Measurements from ENCODE around the gene GRK5. TPM values are rescaled to one million over a fixed set of nuclear protein-coding genes. Genes with fewer than 3 reads are reported as not detected.

Gene GRK5
- total RNA-seq, 5 donors from 2014 or later (not counting 1 experiment from before 2014, with no cell fraction given): 21.7 to 36.8 (median 30.6) TPM

DNA sequence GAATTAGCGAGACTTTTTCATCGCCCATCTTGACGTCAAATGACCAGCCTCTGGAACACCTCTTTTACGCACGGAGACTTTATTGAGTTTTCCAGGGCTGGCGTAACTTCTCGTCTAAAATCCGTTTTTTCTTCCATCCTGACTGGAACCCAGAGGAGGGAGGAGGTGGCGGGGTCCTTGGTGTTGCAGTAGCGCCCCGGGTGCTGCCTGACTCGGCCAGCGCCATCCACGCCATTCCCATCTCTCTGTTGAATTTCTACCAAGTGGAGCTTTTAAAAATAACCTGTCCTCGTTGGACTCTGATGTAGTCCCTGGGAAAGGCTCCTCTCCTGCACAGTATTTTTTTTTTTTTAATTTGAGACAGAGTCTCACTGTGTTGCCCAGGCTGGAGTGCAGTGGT lies 179.3 kb downstream of the GRK5 start:
- Histone ChIP-seq H3K36me3 (ENCODE audit: control insufficient read depth in 2 of 2, extremely low read depth in 1 of 2, insufficient read depth in 1 of 2, low read length in 1 of 2) (peaks cover 4 to 17% of the 10 kb centered on the region in 2 donors), H3K27ac (ENCODE audit: low read length) (no peak overlapping the region), H3K4me3 (ENCODE audit: control insufficient read depth in 1 of 2, extremely low read depth in 1 of 2, low read length in 1 of 2) (no peak overlapping the region), H3K9me3 (no peaks in the 10 kb centered on the region), H3K4me1 (ENCODE audit: control insufficient read depth in 1 of 2, extremely low read depth in 1 of 2, insufficient read depth in 2 of 2, low read length in 2 of 2) (peaks cover 0 to 11% of the 10 kb centered on the region in 2 experiments), H3K27me3 (replicated peaks in 1 of 2; ENCODE audit: control insufficient read depth in 2 of 2, extremely low read depth in 1 of 2, insufficient read depth in 2 of 2, low read length in 1 of 2) (no peaks in the 10 kb centered on the region)
- DNase-seq (no peak), ATAC-seq (replicated peaks in 1 of 4) (no peak)
- CTCF ChIA-PET: no interaction called here
- 98% methylated on average over 10 of the region's 15 CpGs for whole genome bisulfite sequencing (ENCODE audit: insufficient coverage)
- no peaks in the 10 kb centered on the region for H3K27me3 Mint-ChIP-seq
- POLR2A ChIA-PET: no interaction called here
- no peaks in the 10 kb centered on the region for H3K9me3 Mint-ChIP-seq
- no peak overlapping the region for H3K27ac Mint-ChIP-seq
- H3K4me1 Mint-ChIP-seq: peaks cover 11 to 29% (median 13%) of the 10 kb centered on the region in 3 donors
- H3K4me3 Mint-ChIP-seq: no peak overlapping the region
- H3K36me3 Mint-ChIP-seq: peaks cover 58% of the 10 kb centered on the region

DNA sequence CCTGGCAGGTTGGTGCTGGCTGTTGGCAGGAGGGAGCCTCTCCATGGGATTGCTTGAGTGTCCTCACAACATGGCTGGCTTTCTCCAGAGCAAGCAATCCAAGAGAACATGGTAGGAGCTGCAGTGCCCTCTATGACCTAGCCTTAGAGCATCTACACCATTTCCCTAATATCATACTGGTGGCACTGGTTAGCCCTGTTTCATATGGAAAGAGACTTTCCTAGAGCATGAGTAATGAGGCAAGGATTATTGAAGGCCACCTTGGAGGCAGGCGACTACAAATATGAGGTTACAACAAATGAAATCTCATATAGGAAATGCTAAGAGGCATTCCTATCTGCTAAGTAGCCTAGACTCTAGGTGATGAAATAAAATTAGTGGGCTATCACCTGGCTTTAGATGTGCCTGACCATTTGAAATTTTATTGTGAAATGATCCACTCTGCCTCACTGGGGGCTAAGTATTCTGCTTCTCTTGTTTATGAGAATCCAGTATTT lies 181.5 kb downstream of the GRK5 start:
- peaks cover 0 to 7% of the 10 kb centered on the region in 2 experiments for H3K4me1 ChIP-seq (ENCODE audit: control insufficient read depth in 1 of 2, extremely low read depth in 1 of 2, insufficient read depth in 2 of 2, low read length in 2 of 2)
- H3K4me3 ChIP-seq (ENCODE audit: control insufficient read depth in 1 of 2, extremely low read depth in 1 of 2, low read length in 1 of 2): no peak overlapping the region
- 100% methylated on average over 1 of the region's 1 CpG for WGBS (ENCODE audit: insufficient coverage)
- Mint-ChIP-seq H3K27ac (no peak overlapping the region), H3K4me3 (no peak overlapping the region), H3K9me3 (no peaks in the 10 kb centered on the region), H3K36me3 (peaks cover 42% of the 10 kb centered on the region), H3K4me1 (peaks cover 3 to 14% (median 10%) of the 10 kb centered on the region in 3 donors), H3K27me3 (no peaks in the 10 kb centered on the region)
- CTCF ChIA-PET: no interaction called here
- H3K36me3 ChIP-seq (ENCODE audit: control insufficient read depth in 2 of 2, extremely low read depth in 1 of 2, insufficient read depth in 1 of 2, low read length in 1 of 2): peaks cover 4 to 9% of the 10 kb centered on the region in 2 donors
- DNase-seq (no peak), ATAC-seq (replicated peaks in 1 of 4) (no peak)
- no peak overlapping the region for H3K27ac ChIP-seq (ENCODE audit: low read length)
- H3K9me3 ChIP-seq: no peaks in the 10 kb centered on the region
- POLR2A ChIA-PET: no interaction called here
- H3K27me3 ChIP-seq (replicated peaks in 1 of 2; ENCODE audit: control insufficient read depth in 2 of 2, extremely low read depth in 1 of 2, insufficient read depth in 2 of 2, low read length in 1 of 2): no peaks in the 10 kb centered on the region

DNA sequence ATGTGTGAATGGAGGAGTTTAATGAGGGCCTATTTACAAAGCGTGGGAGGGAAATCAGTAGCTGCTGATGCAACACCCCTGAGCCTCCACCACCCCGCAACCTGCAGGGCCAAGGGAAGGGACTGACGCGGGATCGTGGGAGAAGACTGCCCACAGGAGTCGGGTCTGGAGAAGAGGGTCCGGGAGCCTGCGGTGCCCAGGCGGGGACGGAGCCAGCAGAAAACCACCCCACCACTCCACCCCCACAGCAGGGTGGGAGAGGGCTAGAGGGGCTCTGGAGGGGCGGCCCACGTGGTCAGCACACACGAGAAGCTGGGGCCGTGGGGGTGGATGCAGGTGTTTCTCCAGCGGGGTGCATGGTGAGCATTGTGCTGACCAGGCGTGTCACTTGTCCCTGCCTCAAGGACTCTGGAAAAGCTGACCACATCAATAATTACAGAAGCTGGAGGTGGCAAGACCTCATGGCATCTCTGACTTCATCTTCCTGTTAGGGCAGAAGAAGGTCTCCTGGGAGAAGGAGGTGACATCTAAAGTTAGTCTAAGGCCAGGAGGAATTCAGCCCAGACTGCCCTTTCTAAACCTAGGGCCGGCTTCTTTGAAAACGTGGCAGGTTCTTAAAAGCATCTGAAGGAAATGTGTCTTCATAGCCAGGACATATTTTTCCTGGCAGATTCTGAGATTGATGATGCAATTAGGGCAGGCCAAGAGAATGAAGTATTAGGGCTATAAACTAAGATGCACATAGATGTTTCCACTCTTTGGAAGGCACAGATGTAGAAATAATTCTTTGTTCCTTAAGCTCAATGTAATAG lies 184.3 kb downstream of the GRK5 start:
- DNase-seq (no peak), ATAC-seq (replicated peaks in 1 of 4) (no peak)
- CTCF ChIA-PET: no interaction called here
- H3K36me3 Mint-ChIP-seq: peaks cover 20% of the 10 kb centered on the region
- peaks cover 7 to 21% (median 18%) of the 10 kb centered on the region in 3 donors for H3K4me1 Mint-ChIP-seq
- Histone ChIP-seq H3K4me1 (ENCODE audit: control insufficient read depth in 1 of 2, extremely low read depth in 1 of 2, insufficient read depth in 2 of 2, low read length in 2 of 2) (peaks cover 0 to 4% of the 10 kb centered on the region in 2 experiments), H3K36me3 (ENCODE audit: control insufficient read depth in 2 of 2, extremely low read depth in 1 of 2, insufficient read depth in 1 of 2, low read length in 1 of 2) (peaks cover 4 to 5% of the 10 kb centered on the region in 2 donors), H3K27ac (ENCODE audit: low read length) (no peak overlapping the region), H3K9me3 (no peaks in the 10 kb centered on the region), H3K27me3 (replicated peaks in 1 of 2; ENCODE audit: control insufficient read depth in 2 of 2, extremely low read depth in 1 of 2, insufficient read depth in 2 of 2, low read length in 1 of 2) (no peaks in the 10 kb centered on the region), H3K4me3 (ENCODE audit: control insufficient read depth in 1 of 2, extremely low read depth in 1 of 2, low read length in 1 of 2) (no peak overlapping the region)
- H3K27ac Mint-ChIP-seq: no peak overlapping the region
- POLR2A ChIA-PET: no interaction called here
- no peaks in the 10 kb centered on the region for H3K9me3 Mint-ChIP-seq
- no peaks in the 10 kb centered on the region for H3K27me3 Mint-ChIP-seq
- H3K4me3 Mint-ChIP-seq: no peak overlapping the region
- WGBS (ENCODE audit: insufficient coverage): no CpG with 5 or more reads among the region's 18 CpGs

DNA sequence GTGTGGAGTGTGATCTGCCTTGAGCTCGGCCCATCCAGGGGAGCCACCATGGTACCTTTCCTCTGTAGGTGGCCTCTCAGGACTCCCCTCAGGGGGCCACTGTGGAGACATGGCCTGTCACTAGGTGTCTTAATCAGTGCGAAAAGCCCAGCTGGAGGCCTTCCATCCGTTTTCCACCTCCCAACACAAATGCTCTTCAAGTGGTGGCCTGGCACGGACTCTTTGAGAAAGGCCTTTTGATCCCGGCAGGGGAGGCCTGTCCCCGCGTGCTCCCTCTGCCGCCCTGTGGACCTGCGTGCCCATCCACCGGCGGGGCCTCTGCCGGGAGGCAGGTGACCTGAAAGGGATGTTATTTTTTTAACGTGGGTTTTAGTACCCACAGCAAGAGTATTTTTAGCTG lies 185.6 kb downstream of the GRK5 start:
- ATAC-seq (replicated peaks in 1 of 4) (no peak), DNase-seq (no peak)
- Histone ChIP-seq H3K4me3 (ENCODE audit: control insufficient read depth in 1 of 2, extremely low read depth in 1 of 2, low read length in 1 of 2) (no peak overlapping the region), H3K36me3 (ENCODE audit: control insufficient read depth in 2 of 2, extremely low read depth in 1 of 2, insufficient read depth in 1 of 2, low read length in 1 of 2) (peaks cover 4 to 7% of the 10 kb centered on the region in 2 donors), H3K9me3 (no peaks in the 10 kb centered on the region), H3K27me3 (replicated peaks in 1 of 2; ENCODE audit: control insufficient read depth in 2 of 2, extremely low read depth in 1 of 2, insufficient read depth in 2 of 2, low read length in 1 of 2) (no peaks in the 10 kb centered on the region), H3K27ac (ENCODE audit: low read length) (no peak overlapping the region), H3K4me1 (ENCODE audit: control insufficient read depth in 1 of 2, extremely low read depth in 1 of 2, insufficient read depth in 2 of 2, low read length in 2 of 2) (peaks cover 0 to 4% of the 10 kb centered on the region in 2 experiments)
- H3K4me1 Mint-ChIP-seq: peaks cover 7 to 21% (median 18%) of the 10 kb centered on the region in 3 donors
- H3K27ac Mint-ChIP-seq: no peak overlapping the region
- peaks cover 22% of the 10 kb centered on the region for H3K36me3 Mint-ChIP-seq
- 96% methylated on average over 5 of the region's 13 CpGs for WGBS (ENCODE audit: insufficient coverage)
- POLR2A ChIA-PET: no interaction called here
- H3K4me3 Mint-ChIP-seq: no peak overlapping the region
- CTCF ChIA-PET: no interaction called here
- H3K27me3 Mint-ChIP-seq: no peaks in the 10 kb centered on the region
- no peaks in the 10 kb centered on the region for H3K9me3 Mint-ChIP-seq

DNA sequence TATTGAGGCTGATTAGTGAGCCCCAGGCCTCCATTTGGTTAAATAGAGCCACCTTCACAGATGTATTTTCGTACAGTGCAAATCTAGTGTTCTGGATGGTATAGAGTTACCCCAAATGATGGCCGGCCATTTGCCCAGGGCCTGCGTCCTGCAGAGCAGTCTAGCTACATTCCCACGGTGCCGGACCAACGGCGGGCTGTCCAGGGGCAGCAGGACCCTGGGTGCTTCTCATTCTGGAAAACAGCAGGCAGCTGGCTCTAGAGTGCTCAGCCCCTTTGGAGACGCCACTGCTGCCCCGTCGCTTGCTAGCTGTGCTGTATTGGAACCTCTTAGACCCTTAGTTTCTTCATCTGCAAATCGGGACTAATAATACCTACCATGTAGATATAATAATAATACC lies 186.1 kb downstream of the GRK5 start:
- Mint-ChIP-seq H3K4me1 (peaks cover 7 to 21% (median 18%) of the 10 kb centered on the region in 3 donors), H3K27ac (no peak overlapping the region), H3K27me3 (no peaks in the 10 kb centered on the region), H3K9me3 (no peaks in the 10 kb centered on the region), H3K36me3 (peaks cover 22% of the 10 kb centered on the region), H3K4me3 (no peak overlapping the region)
- Histone ChIP-seq H3K27me3 (replicated peaks in 1 of 2; ENCODE audit: control insufficient read depth in 2 of 2, extremely low read depth in 1 of 2, insufficient read depth in 2 of 2, low read length in 1 of 2) (no peaks in the 10 kb centered on the region), H3K36me3 (ENCODE audit: control insufficient read depth in 2 of 2, extremely low read depth in 1 of 2, insufficient read depth in 1 of 2, low read length in 1 of 2) (peaks cover 4 to 10% of the 10 kb centered on the region in 2 donors), H3K4me1 (ENCODE audit: control insufficient read depth in 1 of 2, extremely low read depth in 1 of 2, insufficient read depth in 2 of 2, low read length in 2 of 2) (peaks cover 0 to 4% of the 10 kb centered on the region in 2 experiments), H3K27ac (ENCODE audit: low read length) (no peak overlapping the region), H3K9me3 (no peaks in the 10 kb centered on the region), H3K4me3 (ENCODE audit: control insufficient read depth in 1 of 2, extremely low read depth in 1 of 2, low read length in 1 of 2) (no peak overlapping the region)
- ATAC-seq (replicated peaks in 1 of 4): no peak
- no peak for DNase-seq
- POLR2A ChIA-PET: no interaction called here
- CTCF ChIA-PET: no interaction called here
- WGBS (ENCODE audit: insufficient coverage): 97% methylated on average over 7 of the region's 11 CpGs

DNA sequence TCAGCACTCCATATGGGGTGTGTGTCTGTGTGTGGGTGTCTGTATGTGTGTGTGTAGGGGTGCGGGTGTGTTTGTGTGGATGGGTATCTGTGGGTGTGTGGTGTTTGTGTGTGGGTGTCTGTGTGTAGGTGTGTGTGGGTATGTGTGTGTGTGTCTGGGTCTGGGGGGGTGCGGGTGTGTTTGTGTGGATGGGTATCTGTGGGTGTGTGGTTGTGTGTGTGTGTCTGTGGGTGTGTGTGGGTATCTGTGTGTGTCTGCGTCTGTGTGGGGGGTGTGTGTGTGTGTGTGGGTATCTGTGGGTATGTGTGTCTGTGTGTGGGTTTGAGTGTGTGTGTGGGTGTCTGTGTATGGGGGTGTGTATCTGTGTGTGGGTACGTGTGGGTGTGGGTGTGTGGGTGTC lies 186.5 kb downstream of the GRK5 start:
- H3K9me3 Mint-ChIP-seq: no peaks in the 10 kb centered on the region
- no peak overlapping the region for H3K4me3 Mint-ChIP-seq
- peaks cover 7 to 21% (median 18%) of the 10 kb centered on the region in 3 donors for H3K4me1 Mint-ChIP-seq
- no peaks in the 10 kb centered on the region for H3K27me3 Mint-ChIP-seq
- peaks cover 17% of the 10 kb centered on the region for H3K36me3 Mint-ChIP-seq
- Histone ChIP-seq H3K36me3 (ENCODE audit: control insufficient read depth in 2 of 2, extremely low read depth in 1 of 2, insufficient read depth in 1 of 2, low read length in 1 of 2) (peaks cover 4 to 15% of the 10 kb centered on the region in 2 donors), H3K4me1 (ENCODE audit: control insufficient read depth in 1 of 2, extremely low read depth in 1 of 2, insufficient read depth in 2 of 2, low read length in 2 of 2) (peaks cover 0 to 4% of the 10 kb centered on the region in 2 experiments), H3K4me3 (ENCODE audit: control insufficient read depth in 1 of 2, extremely low read depth in 1 of 2, low read length in 1 of 2) (no peak overlapping the region), H3K9me3 (no peaks in the 10 kb centered on the region), H3K27me3 (replicated peaks in 1 of 2; ENCODE audit: control insufficient read depth in 2 of 2, extremely low read depth in 1 of 2, insufficient read depth in 2 of 2, low read length in 1 of 2) (no peaks in the 10 kb centered on the region), H3K27ac (ENCODE audit: low read length) (no peak overlapping the region)
- H3K27ac Mint-ChIP-seq: no peak overlapping the region
- DNase-seq (no peak), ATAC-seq (replicated peaks in 1 of 4) (no peak)
- WGBS (ENCODE audit: insufficient coverage): 89% methylated on average over 4 of the region's 4 CpGs
- CTCF ChIA-PET: no interaction called here
- POLR2A ChIA-PET: no interaction called here
